K562 (cell line): ENCODE results near the gene EFCAB8. TPM values are rescaled to one million over a fixed set of nuclear protein-coding genes. Genes with fewer than 3 reads are reported as not detected.

ENCODE experiments used
- CC2D1A ChIP-seq: fragments of 450-650 bp; IDR thresholded peaks from 2 replicates; pipeline ENCODE4 v1.6.1; 2017; ENCODE audit warnings: mild to moderate bottlenecking
- CHAMP1 ChIP-seq: fragments of 450-650 bp; IDR thresholded peaks from 2 replicates; pipeline ENCODE4 v1.6.1; 2016; ENCODE audit warnings: mild to moderate bottlenecking
- CTBP1 ChIP-seq: fragments of 450-650 bp; IDR thresholded peaks from 2 replicates; pipeline ENCODE4 v1.6.1; 2016; ENCODE audit warnings: borderline replicate concordance
- HDAC6 ChIP-seq: IDR thresholded peaks from 2 replicates; pipeline ENCODE4 v1.6.1; 2012; ENCODE audit warnings: low read depth, mild to moderate bottlenecking, control low read depth, inconsistent platforms, low read length, moderate library complexity
- NFXL1 ChIP-seq: fragments of 450-650 bp; formaldehyde crosslinking; IDR thresholded peaks from 2 replicates; pipeline ENCODE4 v1.4.0; 2021; ENCODE audit warnings: mild to moderate bottlenecking
- RAD21 ChIP-seq, 2 experiments: fragments of 250-450 bp in 1 of 2; fragments of 450-650 bp in 1 of 2; sonication (Bioruptor Pico) in 1 of 2; formaldehyde crosslinking in 1 of 2; IDR thresholded peaks in 1 of 2; conservative IDR thresholded peaks in 1 of 2; 2 replicates each; pipeline versions ENCODE4 v1.4.0 to v1.8.0; 2020 to 2022; ENCODE audit warnings: mild to moderate bottlenecking in 2 of 2, moderate library complexity in 1 of 2
- TFAP4 ChIP-seq: sonication (generic); formaldehyde crosslinking; IDR thresholded peaks from 2 replicates; pipeline ENCODE4 v1.8.0; 2022; ENCODE audit warnings: missing genetic modification reagents, mild to moderate bottlenecking, moderate library complexity, borderline replicate concordance
- XRCC3 ChIP-seq: fragments of 450-650 bp; IDR thresholded peaks from 2 replicates; pipeline ENCODE4 v1.6.1; 2017; ENCODE audit warnings: mild to moderate bottlenecking, moderate library complexity
- ZBTB12 ChIP-seq: fragments of 250-450 bp; sonication (Bioruptor Pico); IDR thresholded peaks from 2 replicates; pipeline ENCODE4 v1.4.0; 2020
- ZBTB40 ChIP-seq, 2 experiments: fragments of 450-650 bp in 1 of 2; sonication (generic) in 1 of 2; formaldehyde crosslinking in 1 of 2; IDR thresholded peaks; 2 replicates each; pipeline versions ENCODE4 v1.7.1 to v1.9.0; 2016 to 2022; ENCODE audit warnings: inconsistent platforms in 1 of 2, mild to moderate bottlenecking in 1 of 2, missing genetic modification reagents in 1 of 2
- ZNF197 ChIP-seq: fragments of 200-800 bp; sonication (Bioruptor generic); IDR thresholded peaks from 2 replicates; pipeline ENCODE4 v1.6.1; 2016; ENCODE audit warnings: low read depth, missing genetic modification characterization, missing compliant biosample characterization
- ZNF717 ChIP-seq: fragments of 250-450 bp; sonication (Bioruptor Pico); IDR thresholded peaks from 2 replicates; pipeline ENCODE4 v1.5.0; 2021
- polyA plus RNA-seq, 8 experiments: library from polyadenylated mRNA; depleted of rRNA in 4 of 8; stranded (reverse) in 5 of 8; unstranded in 3 of 8; fragments of >200 nt; fragmentation: Nextera tagmentation in 2 of 8; fragmentation: Illumina TruSeq in 1 of 8; extraction: Ambion mirVana in 2 of 8; extraction: Trizol in 1 of 8; gene quantifications; 2 replicates each; pipeline versions ENCODE4 v1.2.1 to v1.2.3, GENCODE V29; 2011 to 2014; ENCODE audit warnings: inconsistent platforms in 1 of 8, missing spikeins in 1 of 8
- total RNA-seq, 7 experiments: library from RNA; depleted of rRNA in 6 of 7; stranded (reverse); fragments of >200 nt in 6 of 7; fragmentation: Illumina TruSeq in 2 of 7; extraction: Trizol in 2 of 7; gene quantifications; 2 replicates each; pipeline versions ENCODE4 v1.2.1 to v1.2.3, GENCODE V29; 2011 to 2021; ENCODE audit warnings: low replicate concordance in 1 of 7

EFCAB8 gene
- total and polyA plus RNA-seq, 9 of the 15 experiments (the other 6 are each of a cell fraction or from before 2014, with no cell fraction given), result 0.03 to 0.18 (median 0.11) TPM; not detected in 6

GRCh38 chr20:32902456-32903420 is 44.0 kb downstream of the EFCAB8 start (continued):
- TF ChIP-seq RAD21 (CRISPR knock-in tag; conservative IDR thresholded peaks at IDR 0.05 in 1 of 2, IDR thresholded peaks at IDR 0.05 in 1 of 2) (peak; percentile 76 to 91), TFAP4 (no peak), CC2D1A (peak; percentile 50; the same call in 1 of the 2 replicates), ZNF197 (CRISPR knock-in tag) (no peak), ZBTB12 (CRISPR knock-in tag) (no peak), ZBTB40 (IDR thresholded peaks at IDR 0.05) (no peak), ZBTB40 (CRISPR knock-in tag; IDR thresholded peaks at IDR 0.05) (no peak), XRCC3 (no peak), ZNF717 (CRISPR knock-in tag) (no peak), HDAC6 (no peak), NFXL1 (no peak), CHAMP1 (no peak), CTBP1 (no peak; the same call in 1 of the 2 replicates)
